Measurements from ENCODE around the gene P2RY6. TPM values are rescaled to one million over a fixed set of nuclear protein-coding genes. Genes with fewer than 3 reads are reported as not detected.

P2RY6 gene
- total RNA-seq, 1 experiment from 2014 or later = 0.15 TPM

- Histone ChIP-seq H2AFZ (ENCODE audit: low read depth, low read length, poor library complexity, severe bottlenecking) (no peak overlapping the region), H3K27me3 (ENCODE audit: insufficient read depth, low read length) (no peaks in the 10 kb centered on the region), H3K4me3 (replicated peaks in 1 of 2; ENCODE audit: low read depth in 1 of 2, low read length in 2 of 2) (no peak overlapping the region), H3K9me2 (ENCODE audit: insufficient read depth) (no peaks in the 10 kb centered on the region), H3K27ac (ENCODE audit: low read depth, low read length) (no peak overlapping the region), H3K79me2 (ENCODE audit: insufficient read depth, low read length) (no peaks in the 10 kb centered on the region), H3K4me2 (ENCODE audit: low read length) (no peak overlapping the region), H3K9ac (ENCODE audit: low read length) (no peak overlapping the region), H3K36me3 (ENCODE audit: control insufficient read depth in 1 of 2, insufficient read depth in 2 of 2, low read length in 2 of 2) (no peaks in the 10 kb centered on the region), H3K4me1 (ENCODE audit: control insufficient read depth in 1 of 2, insufficient read depth in 2 of 2, low read length in 2 of 2) (no peaks in the 10 kb centered on the region), H3K9me3 (ENCODE audit: control insufficient read depth in 1 of 2, insufficient read depth in 1 of 2, low read depth in 1 of 2, low read length in 2 of 2) (no peaks in the 10 kb centered on the region), H4K20me1 (ENCODE audit: insufficient read depth) (no peaks in the 10 kb centered on the region)
- POLR2A ChIA-PET = no interaction called here
- CTCF ChIA-PET = interaction anchor here (0.6 to 1.3 kb wide), 2 partner anchors 15 to 48 kb away, joined by 3 read pairs; no protein-coding TSS in a partner anchor
- no peak for DNase-seq (ENCODE audit: low read depth, low spot score)
- RAD21 ChIA-PET (ENCODE audit: low non-redundant PET in 1 of 2, low total read pairs in 2 of 2, uncharacterized antibody in 2 of 2, unreplicated experiment in 2 of 2) = no interaction called here
- intact Hi-C loops (cut with micrococcal nuclease) = no loop called here
- no peak for ATAC-seq
- BruUV-seq (replicated peaks) = no TSS peak
- no peak for TF ChIP-seq EZH2phosphoT487 (IDR thresholded peaks at IDR 0.05; ENCODE audit: borderline replicate concordance)
- TF ChIP-seq YY1 (IDR thresholded peaks at IDR 0.05; ENCODE audit: extremely low read depth, insufficient replicate concordance, low read depth, low read length) = no peak
- no peak for TF ChIP-seq MAX (IDR thresholded peaks at IDR 0.05)
- TF ChIP-seq POLR2AphosphoS5 (IDR thresholded peaks at IDR 0.05; ENCODE audit: low read depth, low read length) = no peak
- TF ChIP-seq CTCF (IDR thresholded peaks at IDR 0.05 in 2 of 3, conservative IDR thresholded peaks at IDR 0.05 in 1 of 3; ENCODE audit: borderline replicate concordance in 1 of 3, insufficient read depth in 1 of 3, low read depth in 2 of 3, low read length in 2 of 3) = no peak
- no peak for TF ChIP-seq TCF7L2 (IDR thresholded peaks at IDR 0.05; ENCODE audit: borderline replicate concordance, extremely low read depth, insufficient read depth, insufficient read length)
- TF ChIP-seq SP1 (IDR thresholded peaks at IDR 0.05; ENCODE audit: low read depth) = no peak
- no peak for TF ChIP-seq ZNF274 (IDR thresholded peaks at IDR 0.05; ENCODE audit: low read depth, low read length)
- no peak for TF ChIP-seq SRF (IDR thresholded peaks at IDR 0.05; ENCODE audit: low read depth)
- TF ChIP-seq FOSL1 (IDR thresholded peaks at IDR 0.05; ENCODE audit: low read depth) = no peak
- no peak for TF ChIP-seq ATF3 (IDR thresholded peaks at IDR 0.05)
- no peak for TF ChIP-seq CBX3 (IDR thresholded peaks at IDR 0.05; ENCODE audit: low read depth)
- TF ChIP-seq EGR1 (IDR thresholded peaks at IDR 0.05; ENCODE audit: low read depth) = no peak
- TF ChIP-seq ZFX (IDR thresholded peaks at IDR 0.05) = no peak
- no peak for TF ChIP-seq ZBTB33 (IDR thresholded peaks at IDR 0.05; ENCODE audit: extremely low read depth, insufficient replicate concordance, low read length)
- TF ChIP-seq SIN3A (IDR thresholded peaks at IDR 0.05; ENCODE audit: low read depth) = no peak
- TF ChIP-seq RAD21 (IDR thresholded peaks at IDR 0.05; ENCODE audit: low read depth) = no peak
- TF ChIP-seq POLR2A (IDR thresholded peaks at IDR 0.05; ENCODE audit: borderline replicate concordance, extremely low read depth, insufficient read depth, insufficient read length) = no peak
- TF ChIP-seq JUND (IDR thresholded peaks at IDR 0.05) = no peak
These were observed 73.5 kb downstream of the P2RY6 start for GRCh38 chr11:73345481-73346160.

Measured in HCT116 (cell line).